Ishikawa (cell line): ENCODE results near the gene NTRK1.

Experiments used
- CEBPB ChIP-seq: IDR thresholded peaks from 2 replicates; pipeline ENCODE4 v1.6.1; 2012
- EGR1 ChIP-seq: IDR thresholded peaks from 2 replicates; pipeline ENCODE4 v1.6.1; 2012
- EP300 ChIP-seq: IDR thresholded peaks from 2 replicates; pipeline ENCODE4 v1.6.1; 2012; ENCODE audit warnings: borderline replicate concordance
- MAX ChIP-seq: IDR thresholded peaks from 2 replicates; pipeline ENCODE4 v1.6.1; 2012
- NFIC ChIP-seq: IDR thresholded peaks from 2 replicates; pipeline ENCODE4 v1.6.1; 2012
- RAD21 ChIP-seq: IDR thresholded peaks from 2 replicates; pipeline ENCODE4 v1.6.1; 2012; ENCODE audit warnings: low read depth
- REST ChIP-seq: IDR thresholded peaks from 2 replicates; pipeline ENCODE4 v1.6.1; 2012; ENCODE audit warnings: low read depth, mild to moderate bottlenecking
- TAF1 ChIP-seq: IDR thresholded peaks from 2 replicates; pipeline ENCODE4 v1.6.1; 2012; ENCODE audit warnings: low read depth, mild to moderate bottlenecking
- TCF12 ChIP-seq: IDR thresholded peaks from 2 replicates; pipeline ENCODE4 v1.6.1; 2012; ENCODE audit warnings: low read depth
- TEAD4 ChIP-seq: IDR thresholded peaks from 2 replicates; pipeline ENCODE4 v1.6.1; 2012
- YY1 ChIP-seq: IDR thresholded peaks from 2 replicates; pipeline ENCODE4 v1.6.1; 2012; ENCODE audit warnings: low read depth

- TF ChIP-seq REST (no peak), TAF1 (no peak), CEBPB (no peak), RAD21 (no peak), EP300 (no peak), MAX (no peak), TCF12 (no peak), NFIC (no peak), TEAD4 (no peak), YY1 (no peak), EGR1 (no peak)
Measured at GRCh38 chr1:156885314-156885713, 24.6 kb downstream of the NTRK1 start.
